HTERT RPE-1 (cell line): ENCODE measurements around the gene MYL9.
"Not testable (repeated sequence)": the region's sequence is repeated elsewhere in the genome, so short reads cannot be mapped to it uniquely, and the experiment has no call there.

Experiments used
- in situ Hi-C: fragments of 300-500 bp; cut with MboI; formaldehyde crosslinking; loops from 4 replicates; pipeline ENCODE4 v1.14.3; 2020; ENCODE audit warnings: low sequenced_read_pairs

The MYL9 gene

DNA sequence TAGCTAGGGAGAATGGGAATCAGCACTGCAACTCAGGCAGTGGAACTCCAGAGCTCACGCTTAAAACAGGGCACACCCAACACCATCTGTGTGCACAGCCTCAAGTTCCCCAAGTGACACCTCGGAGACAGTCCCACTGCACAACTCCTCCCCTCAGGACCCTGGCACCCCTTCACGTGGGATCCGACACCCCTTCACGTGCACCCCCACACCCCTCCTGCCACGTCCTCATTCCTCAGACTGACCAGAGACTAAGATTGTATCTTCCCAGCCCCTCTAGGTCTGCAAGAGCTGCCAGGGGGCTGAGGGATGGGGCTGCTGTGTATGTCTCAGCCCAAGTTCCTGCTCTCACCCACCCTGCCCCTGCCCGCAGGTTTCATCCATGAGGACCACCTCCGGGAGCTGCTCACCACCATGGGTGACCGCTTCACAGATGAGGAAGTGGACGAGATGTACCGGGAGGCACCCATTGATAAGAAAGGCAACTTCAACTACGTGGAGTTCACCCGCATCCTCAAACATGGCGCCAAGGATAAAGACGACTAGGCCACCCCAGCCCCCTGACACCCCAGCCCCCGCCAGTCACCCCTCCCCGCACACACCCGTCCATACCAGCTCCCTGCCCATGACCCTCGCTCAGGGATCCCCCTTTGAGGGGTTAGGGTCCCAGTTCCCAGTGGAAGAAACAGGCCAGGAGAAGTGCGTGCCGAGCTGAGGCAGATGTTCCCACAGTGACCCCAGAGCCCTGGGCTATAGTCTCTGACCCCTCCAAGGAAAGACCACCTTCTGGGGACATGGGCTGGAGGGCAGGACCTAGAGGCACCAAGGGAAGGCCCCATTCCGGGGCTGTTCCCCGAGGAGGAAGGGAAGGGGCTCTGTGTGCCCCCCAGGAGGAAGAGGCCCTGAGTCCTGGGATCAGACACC is 7.6 kb downstream of the MYL9 start:
- in situ Hi-C loops: no loop called here

GRCh38 chr20:36549628-36549941 is 8.3 kb downstream of the MYL9 start:
- in situ Hi-C loops: no loop called here

DNA sequence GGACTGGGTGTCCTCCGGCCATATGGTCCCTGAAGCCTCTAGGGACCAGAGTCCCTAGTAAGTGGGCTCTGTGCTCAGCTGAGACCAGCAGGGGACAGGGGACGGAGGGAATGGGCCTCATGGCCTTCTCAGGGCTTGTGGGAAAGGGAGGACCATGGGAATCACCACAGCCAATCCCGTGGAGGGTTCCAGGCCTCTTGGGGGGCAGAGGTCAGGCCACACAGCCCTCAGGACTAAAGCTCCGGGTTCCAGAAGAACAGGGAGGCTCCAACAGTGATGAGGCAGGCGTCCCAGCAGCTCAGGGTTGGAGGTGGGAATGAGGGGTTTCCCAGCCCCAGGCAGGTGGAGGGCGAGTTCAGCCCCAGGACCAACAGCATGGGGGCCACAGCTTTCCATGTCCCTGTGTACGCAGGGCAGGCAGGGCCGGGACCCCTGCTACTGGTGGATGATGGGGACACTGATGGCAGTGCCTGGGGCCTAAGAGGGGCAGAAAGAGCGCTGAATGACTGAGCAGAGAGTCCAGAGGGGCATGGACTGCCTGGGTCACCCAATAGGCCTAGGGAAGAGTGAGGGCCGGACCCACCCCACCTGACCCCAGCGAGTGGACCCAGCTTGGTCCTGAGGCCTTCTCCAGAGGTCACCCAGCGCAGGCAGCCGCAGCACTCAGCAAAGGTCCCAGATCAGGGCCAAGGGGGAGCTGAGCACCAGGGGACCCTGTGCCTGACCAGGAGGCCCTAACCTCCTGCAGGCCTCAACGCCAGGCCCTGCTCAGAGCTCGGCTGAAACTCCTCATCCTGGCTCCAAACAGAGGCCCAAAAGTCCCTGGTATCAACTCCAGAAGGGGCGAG is 8.8 kb downstream of the MYL9 start:
- in situ Hi-C loops: no loop called here

DNA sequence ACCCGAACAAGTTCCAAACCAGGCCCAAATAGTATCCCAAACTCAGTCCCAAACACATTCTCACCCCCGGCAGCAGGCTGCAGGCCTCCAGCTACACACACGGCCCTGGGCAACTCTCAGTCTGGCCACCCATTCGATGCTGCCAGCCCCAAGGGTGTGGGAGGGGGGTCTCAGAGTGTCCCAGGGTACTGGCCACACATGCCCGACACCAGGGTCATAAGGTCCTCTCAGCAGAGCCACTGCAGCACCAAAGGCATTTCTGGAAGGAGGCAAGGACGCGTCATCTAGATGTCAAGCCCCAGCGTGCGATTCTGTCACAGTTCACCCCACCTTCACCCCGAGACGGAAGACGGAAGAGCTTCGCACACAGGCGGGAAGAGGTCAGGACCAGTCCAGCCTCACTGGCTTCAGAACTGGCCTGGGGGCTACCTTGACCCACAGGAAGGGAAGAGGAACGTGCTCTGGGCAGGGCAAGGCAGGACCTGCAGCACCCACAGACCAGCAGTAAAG is 9.5 kb downstream of the MYL9 start:
- in situ Hi-C loops: no loop called here

- in situ Hi-C loops: no loop called here
These were observed 13.9 kb downstream of the MYL9 start for GRCh38 chr20:36555248-36555647.

DNA sequence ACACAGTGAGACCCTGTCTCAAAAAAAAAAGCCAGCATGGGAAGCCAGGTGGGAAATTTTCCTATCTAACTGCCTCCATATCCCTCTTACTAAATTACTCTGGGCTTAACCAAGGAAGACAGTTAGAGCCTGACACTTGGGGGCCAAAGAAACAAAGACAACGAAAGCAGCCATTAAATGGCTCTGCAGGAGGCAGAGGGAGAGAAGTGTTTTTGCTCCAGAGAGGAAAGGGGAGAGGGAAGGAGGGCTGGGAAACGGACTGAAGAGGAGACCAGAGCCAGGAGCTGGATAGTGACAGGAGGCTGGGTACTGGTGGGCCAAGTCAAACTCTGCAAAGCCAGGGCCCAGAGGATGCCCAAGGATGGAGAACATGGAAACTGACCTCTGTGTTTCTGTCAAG is 21.4 kb downstream of the MYL9 start:
- in situ Hi-C loops: no loop called here

- in situ Hi-C loops: no loop called here
These were observed 22.1 kb downstream of the MYL9 start for GRCh38 chr20:36563374-36563773.

GRCh38 chr20:36564078-36564725 is 22.9 kb downstream of the MYL9 start:
- in situ Hi-C loops: not testable (repeated sequence)

- in situ Hi-C loops: not testable (repeated sequence)
These were observed 23.4 kb downstream of the MYL9 start for GRCh38 chr20:36564726-36565121.

DNA sequence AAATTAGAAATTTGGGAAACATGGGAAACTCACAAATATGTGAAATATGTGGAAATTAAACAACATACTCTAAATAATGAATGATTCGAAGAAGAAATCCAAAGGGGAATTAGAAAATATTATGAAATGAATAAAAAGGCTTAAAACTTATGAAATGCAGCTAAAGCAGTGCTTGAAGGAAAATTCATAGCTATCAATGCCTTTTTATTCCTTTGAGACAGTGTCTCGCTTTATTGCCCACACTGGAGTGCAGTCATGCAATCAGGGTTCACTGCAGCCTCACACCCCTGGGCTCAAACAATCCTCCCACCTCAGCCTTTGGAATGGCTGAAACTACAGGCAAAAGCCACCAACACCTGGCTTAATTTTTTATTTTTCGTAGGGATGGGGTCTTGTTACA is 24.2 kb downstream of the MYL9 start:
- in situ Hi-C loops: no loop called here

DNA sequence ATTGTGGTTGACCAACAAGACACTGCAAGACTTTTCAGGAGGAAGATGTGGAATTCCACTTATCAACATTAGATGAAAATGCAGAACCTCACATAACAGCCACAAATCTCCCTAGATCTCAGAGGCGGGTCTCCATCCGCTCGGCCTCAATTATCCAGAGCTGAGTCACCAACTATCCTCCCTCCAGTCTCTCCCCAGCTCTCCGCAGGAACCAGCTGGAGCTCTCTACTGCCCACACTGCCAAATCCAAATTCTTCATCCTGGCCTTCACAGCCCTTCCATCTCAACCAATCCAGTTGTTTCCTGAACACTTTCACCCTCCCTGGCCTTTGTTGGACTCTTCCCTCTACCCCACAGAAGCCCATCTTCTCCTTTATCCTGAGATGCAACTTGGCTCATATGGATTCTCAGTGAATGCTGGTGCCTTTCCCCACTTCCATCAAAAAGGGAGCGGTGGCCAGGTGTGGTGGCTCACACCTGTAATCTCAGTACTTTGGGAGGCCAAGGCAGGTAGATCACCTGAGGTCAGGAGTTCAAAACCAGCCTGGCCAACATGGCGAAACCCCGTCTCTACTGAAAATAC is 28.6 kb downstream of the MYL9 start:
- in situ Hi-C loops: no loop called here

- in situ Hi-C loops: no loop called here
These were observed 30.5 kb downstream of the MYL9 start for GRCh38 chr20:36571564-36572504.

DNA sequence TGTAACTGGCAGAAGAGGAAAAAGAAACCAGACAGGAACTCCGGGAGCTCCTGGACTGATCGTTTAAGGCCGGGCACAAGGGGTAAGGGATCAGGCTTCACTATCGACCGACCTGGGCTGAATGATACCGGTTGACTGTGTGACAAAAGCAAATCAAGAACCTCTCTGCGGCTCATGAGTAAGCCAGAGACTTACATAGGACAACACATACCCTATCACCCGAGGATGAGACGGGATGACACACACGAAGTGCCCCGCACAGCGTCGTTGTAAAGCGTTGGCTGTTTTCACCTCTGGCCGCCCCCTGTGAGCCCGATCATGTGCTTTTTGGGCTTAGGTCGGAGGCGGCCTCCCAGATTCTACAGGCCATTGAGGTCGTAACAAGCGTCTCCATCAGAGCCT is 31.4 kb downstream of the MYL9 start:
- in situ Hi-C loops: no loop called here

DNA sequence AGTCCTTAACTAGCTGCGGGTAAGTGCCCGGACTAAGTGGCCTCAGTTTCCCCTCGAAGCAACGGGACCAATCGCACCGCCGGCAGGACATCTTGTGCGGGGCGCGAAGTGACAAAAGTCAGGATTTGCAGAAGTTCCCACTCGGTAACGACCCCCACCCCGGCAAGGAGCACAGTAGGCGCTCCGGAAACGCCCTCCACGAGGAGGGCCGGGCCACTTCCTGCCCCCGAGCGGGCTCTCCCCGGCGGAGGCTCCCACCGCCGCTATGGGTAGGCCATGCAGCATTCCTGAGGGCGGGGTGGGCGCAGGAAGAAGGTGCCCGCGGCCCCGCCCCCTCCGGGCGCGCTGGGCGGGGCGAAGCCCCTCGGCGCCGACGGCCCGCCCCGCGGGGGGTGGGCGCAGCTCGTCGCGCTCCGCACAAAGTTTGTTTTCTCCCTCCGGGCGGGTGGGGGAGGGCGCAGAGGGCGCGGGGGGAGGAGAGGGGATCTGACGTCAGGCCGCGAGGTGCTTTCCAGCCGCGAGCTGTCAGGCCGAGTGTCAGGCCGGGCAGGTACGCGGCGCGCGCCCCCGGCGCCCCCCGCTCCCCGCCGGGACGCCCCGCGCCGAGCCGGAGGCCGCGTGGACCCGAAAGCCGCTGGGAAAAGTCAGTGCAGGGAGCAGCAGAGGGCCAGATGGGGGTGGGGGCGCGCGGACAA is 31.9 kb downstream of the MYL9 start, which contains the start of gene TGIF2:
Gene TGIF2, plus strand, starts transcription at position 495 of the 695 bp plus-strand sequence. CDS start 5,178 bp downstream, outside the sequence.
- in situ Hi-C loops: no loop called here

- in situ Hi-C loops: no loop called here
These were observed 32.6 kb downstream of the MYL9 start for GRCh38 chr20:36573798-36574365.

- in situ Hi-C loops: no loop called here
These were observed 33.2 kb downstream of the MYL9 start for GRCh38 chr20:36574366-36575135.

DNA sequence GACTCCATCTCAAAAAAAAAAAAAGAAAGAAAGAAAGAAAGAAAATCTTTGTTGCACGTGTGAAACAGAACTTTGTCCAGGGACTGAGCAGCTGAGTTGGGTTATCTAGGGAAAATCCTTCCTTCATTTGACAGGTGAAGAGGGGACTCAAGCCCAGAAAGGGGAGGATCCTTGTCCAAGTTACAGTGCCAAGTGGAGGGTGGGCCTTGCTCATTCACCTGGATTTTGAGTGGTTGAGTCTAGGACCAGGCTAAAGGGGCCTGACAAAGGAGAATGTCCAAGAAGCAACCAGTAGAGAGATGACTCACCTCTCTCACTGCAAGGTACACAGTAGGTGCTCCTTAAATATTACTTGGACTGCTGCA is 34.7 kb downstream of the MYL9 start:
- in situ Hi-C loops: no loop called here

- in situ Hi-C loops: no loop called here
These were observed 37.2 kb downstream of the MYL9 start for GRCh38 chr20:36578356-36579041.
